Measurements from ENCODE around the gene WDR93. TPM values are rescaled to one million over a fixed set of nuclear protein-coding genes. Genes with fewer than 3 reads are reported as not detected.
A peak's percentile ranks its signal among the peaks of the same experiment; 100 is the strongest.
"Not testable (repeated sequence)": the region's sequence is repeated elsewhere in the genome, so short reads cannot be mapped to it uniquely, and the experiment has no call there.

Gene WDR93
- total and polyA plus RNA-seq, 12 donors: 0.09 to 0.15 (median 0.15) TPM; not detected in 9

- intact Hi-C loops (cut with DNase I): no loop called here
- 78 to 80% methylated on average over 15 of the region's 15 CpGs for WGBS, 2 donors
- TF ChIP-seq CTCF (IDR thresholded peaks at IDR 0.05): no peak
Measured at GRCh38 chr15:89781891-89782618, 91.4 kb downstream of the WDR93 start.

GRCh38 chr15:89782619-89782950, 92.0 kb downstream of the WDR93 start:
- DNase-seq; H3K4me3 ChIP-seq; intact Hi-C loops (cut with DNase I); ATAC-seq; H3K27ac ChIP-seq; H3K27me3 ChIP-seq: not testable (repeated sequence)
- H3K4me1 ChIP-seq: peaks cover 0 to 28% (median 0%) of the 10 kb centered on the region in 9 donors
- WGBS, 2 donors: 91 to 96% methylated on average over 9 of the region's 9 CpGs
- H3K9me3 ChIP-seq: peaks cover 0 to 12% (median 1%) of the 10 kb centered on the region in 11 donors
- H3K36me3 ChIP-seq: peaks cover 0 to 20% (median 0%) of the 10 kb centered on the region in 9 donors

More at GRCh38 chr15:89781891-89782618, 91.4 kb downstream of the WDR93 start:
- H3K4me3 ChIP-seq: no peak overlapping the region
- peaks cover 0 to 32% (median under 1%) of the 10 kb centered on the region in 9 donors for H3K4me1 ChIP-seq
- peak overlapping the region in 1 of 10 donors; percentile 12 for H3K27ac ChIP-seq
- peaks cover 0 to 3% (median 0%) of the 10 kb centered on the region in 7 donors for H3K27me3 ChIP-seq
- peaks cover 0 to 17% (median 0%) of the 10 kb centered on the region in 9 donors for H3K36me3 ChIP-seq
- DNase-seq (no peak), ATAC-seq (peak in 1 of 8 donors; percentile 54)
- H3K9me3 ChIP-seq: peaks cover 0 to 6% (median 0%) of the 10 kb centered on the region in 11 donors

GRCh38 chr15:89783111-89783860, 92.7 kb downstream of the WDR93 start:
- Histone ChIP-seq H3K4me1 (peaks cover 0 to 28% (median 0%) of the 10 kb centered on the region in 9 donors), H3K27me3 (no peaks in the 10 kb centered on the region), H3K9me3 (peaks cover 0 to 19% (median 4%) of the 10 kb centered on the region in 11 donors), H3K36me3 (peaks cover 0 to 27% (median 0%) of the 10 kb centered on the region in 9 donors), H3K4me3 (no peak overlapping the region), H3K27ac (no peak overlapping the region)
- 62 to 70% methylated on average over 14 of the region's 14 CpGs for WGBS, 2 donors
- TF ChIP-seq CTCF (IDR thresholded peaks at IDR 0.05): no peak
- DNase-seq: no peak
- intact Hi-C loops (cut with DNase I): no loop called here
- ATAC-seq: peak in 3 of 8 donors; percentile 19 to 45 (median 31)

- Histone ChIP-seq H3K4me1 (peaks cover 0 to 28% (median 0%) of the 10 kb centered on the region in 9 donors), H3K27me3 (no peaks in the 10 kb centered on the region), H3K9me3 (peaks cover 0 to 25% (median 4%) of the 10 kb centered on the region in 11 donors), H3K27ac (no peak overlapping the region), H3K36me3 (peaks cover 0 to 35% (median 0%) of the 10 kb centered on the region in 9 donors), H3K4me3 (no peak overlapping the region)
- 86 to 92% methylated on average over 15 of the region's 15 CpGs for WGBS, 2 donors
- ATAC-seq (peak in 2 of 8 donors; percentile 9 to 44), DNase-seq (no peak)
- intact Hi-C loops (cut with DNase I): no loop called here
- no peak for TF ChIP-seq CTCF (IDR thresholded peaks at IDR 0.05)
Measured at GRCh38 chr15:89783861-89784685, 93.5 kb downstream of the WDR93 start.

Data from heart right ventricle (tissue), 16 donors.